Osteocyte (in vitro differentiated cells): Measurements from ENCODE around the gene ANKRD16. TPM values are rescaled to one million over a fixed set of nuclear protein-coding genes. Genes with fewer than 3 reads are reported as not detected.

Experiments used
- DNase-seq: peaks from one replicate; pipeline ENCODE4 v3.0.0; 2021; ENCODE audit warnings: mixed read lengths; ENCODE audit not compliant: unreplicated experiment; ENCODE audit errors: extremely low spot score
- H3K27ac Mint-ChIP-seq: one replicate; pipeline ENCODE4 v1.8.0; 2021; ENCODE audit warnings: mild to moderate bottlenecking, mixed read lengths; ENCODE audit not compliant: unreplicated experiment
- H3K27me3 Mint-ChIP-seq: one replicate; pipeline ENCODE4 v1.8.0; 2021; ENCODE audit warnings: mixed read lengths; ENCODE audit not compliant: unreplicated experiment
- H3K36me3 Mint-ChIP-seq: one replicate; pipeline ENCODE4 v1.8.0; 2021; ENCODE audit warnings: mixed read lengths; ENCODE audit not compliant: unreplicated experiment
- H3K4me1 Mint-ChIP-seq: one replicate; pipeline ENCODE4 v1.8.0; 2021; ENCODE audit warnings: mixed read lengths; ENCODE audit not compliant: unreplicated experiment
- H3K4me3 Mint-ChIP-seq: one replicate; pipeline ENCODE4 v1.8.0; 2021; ENCODE audit warnings: mild to moderate bottlenecking, moderate library complexity, mixed read lengths; ENCODE audit not compliant: unreplicated experiment
- H3K9me3 Mint-ChIP-seq: one replicate; pipeline ENCODE4 v1.8.0; 2021; ENCODE audit warnings: mixed read lengths; ENCODE audit not compliant: unreplicated experiment
- total RNA-seq: library from RNA; stranded (reverse); gene quantifications from 2 replicates; pipeline ENCODE4 v1.2.1, GENCODE V29; 2021
- TF ChIP-seq, protein P1 (sequence below): fragments of 200-600 bp; sonication (generic); IDR thresholded peaks from 2 replicates; pipeline ENCODE4 v1.5.0; 2021; ENCODE audit warnings: antibody characterized with exemption, mild to moderate bottlenecking, moderate library complexity

ANKRD16 gene
- total RNA-seq, 1 donor from 2014 or later, result 8.8 TPM

DNA sequence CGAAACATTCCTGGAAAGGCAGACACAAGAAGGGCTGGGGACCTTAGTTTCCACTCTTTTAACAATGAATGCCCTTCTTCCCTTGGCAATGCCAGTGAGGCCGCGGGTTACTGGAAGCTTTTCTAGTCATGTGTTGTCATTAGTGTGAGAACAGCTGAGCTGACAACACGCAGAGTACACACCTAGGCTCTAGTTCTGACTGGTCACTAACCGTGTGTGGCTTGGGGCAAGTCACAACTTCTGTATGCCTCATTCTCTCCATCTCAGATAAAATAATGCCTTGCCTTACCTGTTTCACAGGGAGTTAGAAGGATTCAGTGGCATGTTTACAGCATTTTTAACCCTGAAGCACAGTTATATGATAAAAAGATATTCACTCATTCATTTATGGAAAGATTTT lies 32.1 kb upstream of the ANKRD16 start:
- TF ChIP-seq, protein P1, sequence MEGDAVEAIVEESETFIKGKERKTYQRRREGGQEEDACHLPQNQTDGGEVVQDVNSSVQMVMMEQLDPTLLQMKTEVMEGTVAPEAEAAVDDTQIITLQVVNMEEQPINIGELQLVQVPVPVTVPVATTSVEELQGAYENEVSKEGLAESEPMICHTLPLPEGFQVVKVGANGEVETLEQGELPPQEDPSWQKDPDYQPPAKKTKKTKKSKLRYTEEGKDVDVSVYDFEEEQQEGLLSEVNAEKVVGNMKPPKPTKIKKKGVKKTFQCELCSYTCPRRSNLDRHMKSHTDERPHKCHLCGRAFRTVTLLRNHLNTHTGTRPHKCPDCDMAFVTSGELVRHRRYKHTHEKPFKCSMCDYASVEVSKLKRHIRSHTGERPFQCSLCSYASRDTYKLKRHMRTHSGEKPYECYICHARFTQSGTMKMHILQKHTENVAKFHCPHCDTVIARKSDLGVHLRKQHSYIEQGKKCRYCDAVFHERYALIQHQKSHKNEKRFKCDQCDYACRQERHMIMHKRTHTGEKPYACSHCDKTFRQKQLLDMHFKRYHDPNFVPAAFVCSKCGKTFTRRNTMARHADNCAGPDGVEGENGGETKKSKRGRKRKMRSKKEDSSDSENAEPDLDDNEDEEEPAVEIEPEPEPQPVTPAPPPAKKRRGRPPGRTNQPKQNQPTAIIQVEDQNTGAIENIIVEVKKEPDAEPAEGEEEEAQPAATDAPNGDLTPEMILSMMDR, result no peak
- Mint-ChIP-seq H3K4me3 (no peak overlapping the region), H3K27me3 (no peaks in the 10 kb centered on the region), H3K36me3 (peaks cover 56% of the 10 kb centered on the region), H3K9me3 (no peaks in the 10 kb centered on the region), H3K27ac (no peak overlapping the region), H3K4me1 (no peaks in the 10 kb centered on the region)
- no peak for DNase-seq

DNA sequence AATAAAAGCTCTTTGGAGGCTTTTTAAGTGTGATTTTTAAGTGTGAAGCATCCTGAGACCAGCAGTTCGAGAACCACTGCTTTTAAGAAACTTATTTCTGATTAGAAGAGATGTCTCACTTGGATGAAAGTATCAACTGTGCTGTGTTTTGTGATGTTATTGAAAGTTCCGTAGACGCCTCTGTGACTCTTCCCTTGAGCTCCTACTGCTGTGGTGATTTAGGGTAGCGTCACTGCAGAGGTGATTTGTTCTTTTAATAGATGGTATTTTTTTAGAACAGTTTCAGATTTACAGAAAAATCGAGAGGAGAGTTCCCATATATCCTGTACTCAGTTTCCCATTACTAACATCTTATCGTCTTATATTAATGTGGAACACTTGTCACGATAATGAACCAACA lies 29.9 kb upstream of the ANKRD16 start:
- Mint-ChIP-seq H3K27me3 (no peaks in the 10 kb centered on the region), H3K36me3 (peaks cover 72% of the 10 kb centered on the region), H3K4me1 (no peaks in the 10 kb centered on the region), H3K27ac (no peak overlapping the region), H3K4me3 (no peak overlapping the region), H3K9me3 (no peaks in the 10 kb centered on the region)
- no peak for DNase-seq
- TF ChIP-seq, protein P1, result no peak

DNA sequence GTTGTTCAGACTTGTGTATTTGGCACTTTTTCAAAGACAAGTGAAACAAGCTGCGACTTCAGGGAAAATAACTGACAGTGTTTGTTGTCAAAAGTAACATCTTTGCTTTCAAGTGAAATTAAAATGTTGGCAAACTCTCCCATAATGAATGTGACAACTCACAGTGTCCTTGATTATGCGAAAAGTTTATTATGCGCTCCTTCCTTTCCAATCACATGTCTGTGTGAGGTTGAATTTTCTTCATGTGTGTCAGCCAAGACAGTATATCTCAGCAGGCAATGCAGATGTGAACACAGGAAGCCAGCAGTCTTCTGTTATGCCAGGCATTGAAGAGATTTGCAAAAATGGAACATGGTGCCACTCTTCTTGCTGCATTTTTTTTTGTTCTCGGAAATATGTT lies 29.1 kb upstream of the ANKRD16 start:
- TF ChIP-seq, protein P1, result no peak
- Mint-ChIP-seq H3K4me1 (no peaks in the 10 kb centered on the region), H3K36me3 (peaks cover 73% of the 10 kb centered on the region), H3K9me3 (no peaks in the 10 kb centered on the region), H3K4me3 (no peak overlapping the region), H3K27ac (no peak overlapping the region), H3K27me3 (no peaks in the 10 kb centered on the region)
- DNase-seq, result no peak

DNA sequence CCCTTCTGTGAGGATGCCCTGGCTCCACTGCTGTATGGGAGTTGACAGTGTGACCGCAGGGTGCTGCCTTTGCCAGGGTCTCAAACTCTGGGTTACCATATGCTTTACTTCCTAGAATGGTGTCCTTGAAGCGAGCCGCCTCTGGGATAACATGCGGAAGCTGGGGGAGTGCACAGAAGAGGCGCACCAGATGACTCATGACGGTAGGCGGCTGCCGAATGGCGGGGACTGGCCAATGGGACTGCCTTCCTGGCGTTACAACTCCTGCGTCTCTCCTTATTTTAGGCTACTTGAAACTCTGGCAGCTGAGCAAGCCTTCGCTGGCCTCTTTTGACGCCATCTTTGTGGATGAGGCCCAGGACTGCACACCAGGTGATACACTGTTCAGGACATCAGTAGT lies 27.6 kb upstream of the ANKRD16 start:
- TF ChIP-seq, protein P1, result no peak
- no peak overlapping the region for H3K4me3 Mint-ChIP-seq
- peaks cover 74% of the 10 kb centered on the region for H3K36me3 Mint-ChIP-seq
- no peaks in the 10 kb centered on the region for H3K4me1 Mint-ChIP-seq
- no peaks in the 10 kb centered on the region for H3K27me3 Mint-ChIP-seq
- no peaks in the 10 kb centered on the region for H3K9me3 Mint-ChIP-seq
- no peak for DNase-seq
- no peak overlapping the region for H3K27ac Mint-ChIP-seq

DNA sequence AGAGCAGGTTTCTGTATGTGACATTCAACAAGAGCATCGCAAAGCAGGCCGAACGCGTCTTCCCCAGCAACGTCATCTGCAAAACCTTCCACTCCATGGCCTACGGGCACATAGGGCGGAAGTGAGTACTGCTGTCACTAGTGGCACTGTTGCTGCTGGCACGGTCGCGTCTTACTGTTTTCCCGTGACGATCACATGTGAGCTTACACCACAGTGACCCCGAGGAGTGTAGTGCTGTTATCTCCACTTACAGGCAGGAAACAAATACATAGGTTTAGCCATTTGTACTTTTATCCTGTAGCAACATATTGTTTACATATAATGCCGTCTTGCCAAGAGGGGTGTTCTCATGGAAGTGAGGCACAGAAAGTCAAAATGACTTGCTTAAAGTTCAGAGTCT lies 25.8 kb upstream of the ANKRD16 start:
- Mint-ChIP-seq H3K36me3 (peaks cover 67% of the 10 kb centered on the region), H3K9me3 (no peaks in the 10 kb centered on the region), H3K4me3 (no peak overlapping the region), H3K27ac (no peak overlapping the region), H3K4me1 (no peaks in the 10 kb centered on the region), H3K27me3 (no peaks in the 10 kb centered on the region)
- no peak for DNase-seq
- TF ChIP-seq, protein P1, result no peak
